Endothelial cell of umbilical vein (primary cell): ENCODE results near the gene CNTN2.
A peak's percentile ranks its signal among the peaks of the same experiment; 100 is the strongest.

Experiments
- EZH2 ChIP-seq: IDR thresholded peaks from 2 replicates; pipeline ENCODE4 v1.6.1; 2012; ENCODE audit warnings: borderline replicate concordance, low read depth, mild to moderate bottlenecking, moderate library complexity, low read length, inconsistent platforms; ENCODE audit not compliant: severe bottlenecking
- FOS ChIP-seq: IDR thresholded peaks from 2 replicates; pipeline ENCODE4 v1.6.1; 2011; ENCODE audit warnings: mild to moderate bottlenecking, low read length, moderate library complexity, borderline replicate concordance; ENCODE audit not compliant: insufficient read depth
- GATA2 ChIP-seq: IDR thresholded peaks from 2 replicates; pipeline ENCODE4 v1.7.0; 2011; ENCODE audit warnings: low read depth, mild to moderate bottlenecking, moderate library complexity, mixed read lengths, low read length; ENCODE audit not compliant: insufficient read length, insufficient read depth
- JUN ChIP-seq: IDR thresholded peaks from 2 replicates; pipeline ENCODE4 v1.6.1; 2011; ENCODE audit warnings: borderline replicate concordance, low read depth; ENCODE audit not compliant: insufficient read length, insufficient read depth
- MAX ChIP-seq: IDR thresholded peaks from 2 replicates; pipeline ENCODE4 v1.6.1; 2011; ENCODE audit not compliant: insufficient read depth, insufficient read length
- MYC ChIP-seq: IDR thresholded peaks from one replicate; pipeline ENCODE4 v1.6.1; 2011; ENCODE audit warnings: mild to moderate bottlenecking, low read depth, low read length
- POLR2A ChIP-seq: IDR thresholded peaks from 2 replicates; pipeline ENCODE4 v1.6.1; 2012; ENCODE audit warnings: low read depth, mild to moderate bottlenecking, control low read depth, low read length
- POLR2AphosphoS5 ChIP-seq: IDR thresholded peaks from 2 replicates; pipeline ENCODE4 v1.6.1; 2012; ENCODE audit warnings: low read depth, mild to moderate bottlenecking, control low read depth, low read length, moderate library complexity; ENCODE audit not compliant: insufficient read depth
- TF ChIP-seq, protein P1 (sequence below), 2 donors: IDR thresholded peaks; 1 replicate in 1 of 2; 2 replicates in 1 of 2; pipeline ENCODE4 v1.5.1; 2011; ENCODE audit warnings: low read length in 2 of 2, mild to moderate bottlenecking in 2 of 2, moderate library complexity in 2 of 2, control low read depth in 1 of 2, inconsistent platforms in 1 of 2, low read depth in 1 of 2; ENCODE audit not compliant: insufficient read depth in 1 of 2; ENCODE audit errors: extremely low read depth in 1 of 2

DNA sequence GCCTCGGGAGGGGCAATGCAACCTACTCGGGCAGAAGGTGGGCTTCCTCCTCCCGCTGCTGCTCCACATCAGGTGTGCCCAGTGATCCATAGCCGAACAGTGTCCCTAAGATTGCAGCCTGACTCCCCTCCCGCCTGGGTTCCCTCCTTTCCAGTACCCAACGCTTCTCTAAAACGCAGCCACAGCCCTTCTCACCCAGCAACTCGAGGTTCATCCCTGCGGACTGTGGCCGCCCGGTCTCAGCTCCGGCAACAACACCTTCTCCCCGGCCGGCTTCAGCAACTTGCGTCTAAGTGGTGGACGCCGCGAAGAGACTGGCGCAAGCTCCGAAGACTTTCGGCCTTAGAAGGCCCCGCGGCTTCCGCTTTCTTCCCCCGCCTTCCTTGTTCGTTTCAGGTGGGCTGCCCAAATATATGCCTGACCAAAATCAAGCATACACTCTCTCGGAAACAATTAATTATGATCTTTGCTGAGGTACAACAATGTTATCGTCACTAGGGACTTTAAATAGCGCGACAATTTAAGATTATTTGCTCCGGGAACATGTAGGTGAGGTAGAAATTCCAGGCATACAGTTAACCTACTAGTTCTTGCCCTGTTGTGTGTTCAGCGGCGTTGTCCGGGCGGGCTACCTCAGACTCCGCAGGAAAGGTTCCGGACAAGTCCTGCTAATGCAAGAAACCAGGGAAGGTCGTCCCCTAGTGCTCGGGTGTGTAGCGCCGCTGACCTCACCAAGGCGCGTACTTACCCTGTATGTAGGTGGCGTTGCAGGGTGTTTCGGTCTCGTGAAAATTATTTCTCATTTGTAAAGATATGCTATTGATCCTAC, 78.9 kb downstream of the CNTN2 start, which contains the start of gene RBBP5:
- TF ChIP-seq POLR2A, result peak; percentile 85
- TF ChIP-seq, protein P1, sequence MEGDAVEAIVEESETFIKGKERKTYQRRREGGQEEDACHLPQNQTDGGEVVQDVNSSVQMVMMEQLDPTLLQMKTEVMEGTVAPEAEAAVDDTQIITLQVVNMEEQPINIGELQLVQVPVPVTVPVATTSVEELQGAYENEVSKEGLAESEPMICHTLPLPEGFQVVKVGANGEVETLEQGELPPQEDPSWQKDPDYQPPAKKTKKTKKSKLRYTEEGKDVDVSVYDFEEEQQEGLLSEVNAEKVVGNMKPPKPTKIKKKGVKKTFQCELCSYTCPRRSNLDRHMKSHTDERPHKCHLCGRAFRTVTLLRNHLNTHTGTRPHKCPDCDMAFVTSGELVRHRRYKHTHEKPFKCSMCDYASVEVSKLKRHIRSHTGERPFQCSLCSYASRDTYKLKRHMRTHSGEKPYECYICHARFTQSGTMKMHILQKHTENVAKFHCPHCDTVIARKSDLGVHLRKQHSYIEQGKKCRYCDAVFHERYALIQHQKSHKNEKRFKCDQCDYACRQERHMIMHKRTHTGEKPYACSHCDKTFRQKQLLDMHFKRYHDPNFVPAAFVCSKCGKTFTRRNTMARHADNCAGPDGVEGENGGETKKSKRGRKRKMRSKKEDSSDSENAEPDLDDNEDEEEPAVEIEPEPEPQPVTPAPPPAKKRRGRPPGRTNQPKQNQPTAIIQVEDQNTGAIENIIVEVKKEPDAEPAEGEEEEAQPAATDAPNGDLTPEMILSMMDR (IDR thresholded peaks at IDR 0.05; ENCODE audit: extremely low read depth in 1 of 2, insufficient read depth in 1 of 2, low read depth in 1 of 2, low read length in 2 of 2), result peak; percentile 71 to 77
- TF ChIP-seq EZH2, result no peak
- peak; percentile 51 for TF ChIP-seq MAX
- no peak for TF ChIP-seq JUN
- TF ChIP-seq POLR2AphosphoS5, result peak; percentile 72
- no peak for TF ChIP-seq GATA2
- peak; percentile 59 for TF ChIP-seq MYC
- peak; percentile 19 for TF ChIP-seq FOS
